Measurements from ENCODE around the gene LHX1.

- TF ChIP-seq CTCF (IDR thresholded peaks at IDR 0.05) (no peak), POLR2A (IDR thresholded peaks at IDR 0.05) (no peak)
These were observed 4.4 kb upstream of the LHX1 start for GRCh38 chr17:36932694-36933511.
